ENCODE results near the gene PA2G4. TPM values are rescaled to one million over a fixed set of nuclear protein-coding genes. Genes with fewer than 3 reads are reported as not detected.

Gene PA2G4
- total RNA-seq, 5 donors from 2014 or later (not counting 1 experiment from before 2014, with no cell fraction given) = 67.5 to 113 (median 104) TPM

DNA sequence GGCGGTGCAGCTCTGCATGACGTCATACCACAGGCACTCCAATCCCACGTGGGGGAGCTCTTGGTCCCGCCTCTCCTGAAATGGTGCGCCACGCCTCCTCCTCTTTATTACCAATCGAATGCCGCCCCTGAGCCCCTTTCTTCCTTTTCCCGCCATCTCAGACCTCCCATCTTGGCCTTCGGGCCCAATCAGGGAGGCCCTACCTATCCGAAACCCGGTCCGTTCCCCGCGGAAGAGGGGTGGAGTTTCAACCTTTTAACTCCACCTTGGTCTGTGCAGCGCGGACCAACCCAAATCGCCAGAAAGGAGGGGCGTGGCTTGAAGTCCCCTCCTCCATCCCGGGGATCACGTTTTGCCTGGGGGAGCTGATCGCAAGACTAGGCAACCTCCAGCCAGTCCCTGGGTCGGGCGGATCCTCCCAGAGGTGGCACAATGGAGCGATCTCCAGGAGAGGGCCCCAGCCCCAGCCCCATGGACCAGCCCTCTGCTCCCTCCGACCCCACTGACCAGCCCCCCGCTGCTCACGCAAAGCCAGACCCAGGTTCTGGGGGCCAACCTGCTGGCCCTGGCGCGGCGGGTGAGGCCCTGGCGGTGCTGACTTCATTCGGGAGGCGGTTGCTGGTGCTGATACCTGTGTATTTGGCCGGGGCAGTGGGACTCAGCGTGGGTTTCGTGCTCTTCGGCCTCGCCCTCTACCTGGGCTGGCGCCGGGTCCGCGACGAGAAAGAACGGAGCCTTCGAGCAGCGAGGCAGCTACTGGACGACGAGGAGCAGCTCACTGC, 23.7 kb downstream of the PA2G4 start, which contains the start of gene ESYT1:
Gene ESYT1, plus strand, starts transcription at position 380 of the 782 bp plus-strand sequence. Its CDS starts 53 bp downstream, at position 433.
- H3K36me3 Mint-ChIP-seq = peaks cover 33% of the 10 kb centered on the region
- Histone ChIP-seq H3K27me3 (replicated peaks in 1 of 2; ENCODE audit: control insufficient read depth in 2 of 2, extremely low read depth in 1 of 2, insufficient read depth in 2 of 2, low read length in 1 of 2) (no peaks in the 10 kb centered on the region), H3K4me3 (ENCODE audit: control insufficient read depth in 1 of 2, extremely low read depth in 1 of 2, low read length in 1 of 2) (peak within 1 kb of the TSS; percentile 86 to 95), H3K4me1 (ENCODE audit: control insufficient read depth in 1 of 2, extremely low read depth in 1 of 2, insufficient read depth in 2 of 2, low read length in 2 of 2) (peaks cover 36 to 62% of the 10 kb centered on the region in 2 experiments), H3K9me3 (no peaks in the 10 kb centered on the region), H3K27ac (ENCODE audit: low read length) (peak within 1 kb of the TSS; percentile 76), H3K36me3 (ENCODE audit: control insufficient read depth in 2 of 2, extremely low read depth in 1 of 2, insufficient read depth in 1 of 2, low read length in 1 of 2) (peaks cover 14 to 31% of the 10 kb centered on the region in 2 donors)
- ATAC-seq (replicated peaks in 1 of 4) = peak; percentile 86 to 91 (median 89)
- under 1% methylated on average over 45 of the region's 49 CpGs for WGBS (ENCODE audit: insufficient coverage)
- POLR2A ChIA-PET = interaction anchor here (0.5 to 1.8 kb wide), 11 partner anchors 10 to 321 kb away, joined by 3 to 33 read pairs (median 4); partner anchors contain the start of genes ZC3H10 (in 2 of the 2), ORMDL2 (in 1 of the 2), RNF41 (in 1 of the 2) and RPL41 (in 1 of the 2)
- H3K9me3 Mint-ChIP-seq = no peaks in the 10 kb centered on the region
- peak; percentile 88 to 99 (median 98) for DNase-seq
- no peaks in the 10 kb centered on the region for H3K27me3 Mint-ChIP-seq
- H3K27ac Mint-ChIP-seq = peak within 1 kb of the TSS; percentile 97
- H3K4me3 Mint-ChIP-seq = peak within 1 kb of the TSS; percentile 97 to 99 (median 98)
- CTCF ChIA-PET = interaction anchor here (0.6 to 5.8 kb wide), 22 partner anchors 10 to 446 kb away, joined by 3 to 65 read pairs (median 4); partner anchors contain the start of genes SMARCC2 (in 2 of the 2), DNAJC14 (in 1 of the 2), MYL6 (in 1 of the 2) and MYL6B (in 1 of the 2)
- peaks cover 68 to 74% (median 72%) of the 10 kb centered on the region in 3 donors for H3K4me1 Mint-ChIP-seq

DNA sequence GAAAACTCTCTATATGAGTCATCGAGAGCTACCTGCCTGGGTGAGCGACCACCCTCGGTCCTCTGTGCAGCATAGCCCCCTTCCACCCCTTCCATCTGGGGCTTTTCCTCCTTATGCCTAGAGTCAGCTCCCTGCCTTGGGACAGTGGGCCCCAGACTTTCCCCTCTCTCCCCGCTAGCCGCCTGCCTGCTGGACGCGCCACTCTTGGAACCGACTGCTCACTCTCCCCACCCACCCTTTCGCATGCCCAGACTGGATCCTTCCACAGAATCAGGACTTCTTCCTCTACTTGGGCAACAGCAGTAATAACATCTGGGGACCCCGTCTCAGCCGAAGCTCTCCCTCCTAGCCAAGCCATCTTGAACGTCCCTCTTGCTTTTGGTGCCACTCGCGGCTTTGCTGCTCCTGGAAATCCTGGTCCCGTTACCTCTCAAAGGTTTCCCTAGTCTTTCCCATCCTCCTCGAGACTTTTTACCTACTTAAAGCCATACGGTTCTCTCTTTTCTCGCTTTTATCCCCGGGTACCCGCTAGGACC, 24.4 kb downstream of the PA2G4 start:
- H3K9me3 Mint-ChIP-seq = no peaks in the 10 kb centered on the region
- DNase-seq (peak in 3 of 35 experiments; percentile 4 to 44 (median 12)), ATAC-seq (replicated peaks in 1 of 4) (peak in 2 of 4 experiments; percentile 0)
- peak overlapping the region; percentile 97 for H3K27ac Mint-ChIP-seq
- peaks cover 15 to 37% of the 10 kb centered on the region in 2 donors for H3K36me3 ChIP-seq (ENCODE audit: control insufficient read depth in 2 of 2, extremely low read depth in 1 of 2, insufficient read depth in 1 of 2, low read length in 1 of 2)
- 0% methylated on average over 17 of the region's 20 CpGs for WGBS (ENCODE audit: insufficient coverage)
- POLR2A ChIA-PET = interaction anchor here (0.6 to 1.8 kb wide), 6 partner anchors 11 to 311 kb away, joined by 3 to 33 read pairs (median 6); partner anchors contain the start of genes ORMDL2 (in 1 of the 2), RPL41 (in 1 of the 2), SARNP (in 1 of the 2) and SMARCC2 (in 1 of the 2)
- peak overlapping the region; percentile 67 for H3K27ac ChIP-seq (ENCODE audit: low read length)
- H3K4me3 ChIP-seq (ENCODE audit: control insufficient read depth in 1 of 2, extremely low read depth in 1 of 2, low read length in 1 of 2) = peak overlapping the region; percentile 86 to 95
- peak overlapping the region; percentile 97 to 99 (median 98) for H3K4me3 Mint-ChIP-seq
- CTCF ChIA-PET = interaction anchor here (0.6 to 5.8 kb wide), 14 partner anchors 9 to 445 kb away, joined by 3 to 65 read pairs (median 6); partner anchors contain the start of genes SMARCC2 (in 2 of the 2), MYL6B (in 1 of the 2), ORMDL2 (in 1 of the 2) and RPL41 (in 1 of the 2)
- H3K27me3 ChIP-seq (replicated peaks in 1 of 2; ENCODE audit: control insufficient read depth in 2 of 2, extremely low read depth in 1 of 2, insufficient read depth in 2 of 2, low read length in 1 of 2) = no peaks in the 10 kb centered on the region
- H3K9me3 ChIP-seq = no peaks in the 10 kb centered on the region
- H3K4me1 ChIP-seq (ENCODE audit: control insufficient read depth in 1 of 2, extremely low read depth in 1 of 2, insufficient read depth in 2 of 2, low read length in 2 of 2) = peaks cover 36 to 65% of the 10 kb centered on the region in 2 experiments
- H3K4me1 Mint-ChIP-seq = peaks cover 69 to 77% (median 70%) of the 10 kb centered on the region in 3 donors
- no peaks in the 10 kb centered on the region for H3K27me3 Mint-ChIP-seq
- peaks cover 37% of the 10 kb centered on the region for H3K36me3 Mint-ChIP-seq

GRCh38 chr12:56129206-56129941, 25.0 kb downstream of the PA2G4 start:
- H3K9me3 ChIP-seq = no peaks in the 10 kb centered on the region
- H3K9me3 Mint-ChIP-seq = no peaks in the 10 kb centered on the region
- peaks cover 15 to 44% of the 10 kb centered on the region in 2 donors for H3K36me3 ChIP-seq (ENCODE audit: control insufficient read depth in 2 of 2, extremely low read depth in 1 of 2, insufficient read depth in 1 of 2, low read length in 1 of 2)
- peak; percentile 31 to 55 (median 48) for ATAC-seq (replicated peaks in 1 of 4)
- H3K4me1 ChIP-seq (ENCODE audit: control insufficient read depth in 1 of 2, extremely low read depth in 1 of 2, insufficient read depth in 2 of 2, low read length in 2 of 2) = peaks cover 36 to 70% of the 10 kb centered on the region in 2 experiments
- peak overlapping the region; percentile 86 to 95 for H3K4me3 ChIP-seq (ENCODE audit: control insufficient read depth in 1 of 2, extremely low read depth in 1 of 2, low read length in 1 of 2)
- peaks cover 64 to 75% (median 69%) of the 10 kb centered on the region in 3 donors for H3K4me1 Mint-ChIP-seq
- H3K27ac ChIP-seq (ENCODE audit: low read length) = peak overlapping the region; percentile 67
- ChIA-PET POLR2A (interaction anchor here in 1 of 2 donors (0.8 kb wide), 1 partner anchor 312 kb away, joined by 3 read pairs; the partner anchor contains the start of gene ORMDL2), CTCF (interaction anchor here in 1 of 2 donors (2.7 to 5.8 kb wide), 4 partner anchors 8 to 60 kb away, joined by 8 to 65 read pairs (median 35); partner anchors contain the start of genes MYL6B, RPL41, SMARCC2 and ZC3H10)
- peak overlapping the region; percentile 97 to 99 (median 98) for H3K4me3 Mint-ChIP-seq
- peak overlapping the region; percentile 97 for H3K27ac Mint-ChIP-seq
- no peaks in the 10 kb centered on the region for H3K27me3 ChIP-seq (replicated peaks in 1 of 2; ENCODE audit: control insufficient read depth in 2 of 2, extremely low read depth in 1 of 2, insufficient read depth in 2 of 2, low read length in 1 of 2)
- H3K27me3 Mint-ChIP-seq = no peaks in the 10 kb centered on the region
- peak; percentile 47 to 85 (median 65) for DNase-seq
- peaks cover 42% of the 10 kb centered on the region for H3K36me3 Mint-ChIP-seq
- 0% methylated on average over 23 of the region's 29 CpGs for WGBS (ENCODE audit: insufficient coverage)

GRCh38 chr12:56129942-56130495, 25.7 kb downstream of the PA2G4 start:
- no peaks in the 10 kb centered on the region for H3K9me3 Mint-ChIP-seq
- H3K4me1 Mint-ChIP-seq = peaks cover 60 to 72% (median 70%) of the 10 kb centered on the region in 3 donors
- peaks cover 15 to 49% of the 10 kb centered on the region in 2 donors for H3K36me3 ChIP-seq (ENCODE audit: control insufficient read depth in 2 of 2, extremely low read depth in 1 of 2, insufficient read depth in 1 of 2, low read length in 1 of 2)
- WGBS (ENCODE audit: insufficient coverage) = 71% methylated on average over 7 of the region's 22 CpGs
- peaks cover 44% of the 10 kb centered on the region for H3K36me3 Mint-ChIP-seq
- DNase-seq = no peak
- no peaks in the 10 kb centered on the region for H3K9me3 ChIP-seq
- peak overlapping the region; percentile 97 for H3K27ac Mint-ChIP-seq
- H3K27ac ChIP-seq (ENCODE audit: low read length) = peak overlapping the region; percentile 67
- peak overlapping the region; percentile 86 to 95 for H3K4me3 ChIP-seq (ENCODE audit: control insufficient read depth in 1 of 2, extremely low read depth in 1 of 2, low read length in 1 of 2)
- ChIA-PET POLR2A (interaction anchor here in 1 of 2 donors (0.8 kb wide), 1 partner anchor 312 kb away, joined by 3 read pairs; the partner anchor contains the start of gene ORMDL2), CTCF (interaction anchor here in 1 of 2 donors (2.7 to 5.8 kb wide), 2 partner anchors 12 to 21 kb away, joined by 8 to 65 read pairs; partner anchors contain the start of genes MYL6B, RPL41 and ZC3H10)
- H3K4me1 ChIP-seq (ENCODE audit: control insufficient read depth in 1 of 2, extremely low read depth in 1 of 2, insufficient read depth in 2 of 2, low read length in 2 of 2) = peaks cover 36 to 70% of the 10 kb centered on the region in 2 experiments
- no peak for ATAC-seq (replicated peaks in 1 of 4)
- no peaks in the 10 kb centered on the region for H3K27me3 Mint-ChIP-seq
- no peaks in the 10 kb centered on the region for H3K27me3 ChIP-seq (replicated peaks in 1 of 2; ENCODE audit: control insufficient read depth in 2 of 2, extremely low read depth in 1 of 2, insufficient read depth in 2 of 2, low read length in 1 of 2)
- peak overlapping the region; percentile 97 to 99 (median 98) for H3K4me3 Mint-ChIP-seq

GRCh38 chr12:56130876-56131275, 26.5 kb downstream of the PA2G4 start:
- H3K36me3 ChIP-seq (ENCODE audit: control insufficient read depth in 2 of 2, extremely low read depth in 1 of 2, insufficient read depth in 1 of 2, low read length in 1 of 2) = peaks cover 15 to 55% of the 10 kb centered on the region in 2 donors
- no peaks in the 10 kb centered on the region for H3K27me3 Mint-ChIP-seq
- WGBS (ENCODE audit: insufficient coverage) = 93% methylated on average over 1 of the region's 4 CpGs
- POLR2A ChIA-PET = interaction anchor here in 1 of 2 donors (0.7 kb wide), 1 partner anchor 91 kb away, joined by 3 read pairs; no protein-coding TSS in a partner anchor
- H3K27me3 ChIP-seq (replicated peaks in 1 of 2; ENCODE audit: control insufficient read depth in 2 of 2, extremely low read depth in 1 of 2, insufficient read depth in 2 of 2, low read length in 1 of 2) = no peaks in the 10 kb centered on the region
- CTCF ChIA-PET = interaction anchor here (1.1 to 2.7 kb wide), 2 partner anchors 21 to 127 kb away, joined by 3 to 8 read pairs; partner anchors contain the start of genes ANKRD52 (in 1 of the 2) and MYL6B (in 1 of the 2)
- ATAC-seq (replicated peaks in 1 of 4) (no peak), DNase-seq (no peak)
- peaks cover 45% of the 10 kb centered on the region for H3K36me3 Mint-ChIP-seq
- peak overlapping the region in 1 of 2 donors; percentile 95 for H3K4me3 ChIP-seq (ENCODE audit: control insufficient read depth in 1 of 2, extremely low read depth in 1 of 2, low read length in 1 of 2)
- H3K9me3 Mint-ChIP-seq = no peaks in the 10 kb centered on the region
- peaks cover 33 to 62% of the 10 kb centered on the region in 2 experiments for H3K4me1 ChIP-seq (ENCODE audit: control insufficient read depth in 1 of 2, extremely low read depth in 1 of 2, insufficient read depth in 2 of 2, low read length in 2 of 2)
- peaks cover 57 to 73% (median 69%) of the 10 kb centered on the region in 3 donors for H3K4me1 Mint-ChIP-seq
- H3K9me3 ChIP-seq = no peaks in the 10 kb centered on the region
- peak overlapping the region; percentile 97 for H3K27ac Mint-ChIP-seq
- peak overlapping the region; percentile 67 for H3K27ac ChIP-seq (ENCODE audit: low read length)
- peak overlapping the region; percentile 97 to 99 (median 98) for H3K4me3 Mint-ChIP-seq

All from T-cell (primary cell).